Fibroblast of lung (primary cell): ENCODE data around the gene KPNB1. TPM values are rescaled to one million over a fixed set of nuclear protein-coding genes. Genes with fewer than 3 reads are reported as not detected.

Experiments
- DNase-seq, 2 donors: peaks; one replicate each; pipeline versions ENCODE4 v3.0.0 to v3.0.0-alpha.2; 2010; ENCODE audit warnings: low read depth in 2 of 2
- H2AFZ ChIP-seq: 2 replicates; pipeline ENCODE4 v1.5.1; 2012; ENCODE audit warnings: low read length, control low read depth, inconsistent platforms
- H3K27ac ChIP-seq: 2 replicates; pipeline ENCODE4 v1.5.1; 2011; ENCODE audit warnings: low read length, control low read depth; ENCODE audit not compliant: insufficient read depth
- H3K27me3 ChIP-seq: 2 replicates; pipeline ENCODE4 v1.5.1; 2011; ENCODE audit warnings: mild to moderate bottlenecking, low read length; ENCODE audit not compliant: control insufficient read depth, insufficient read depth
- H3K36me3 ChIP-seq: 2 replicates; pipeline ENCODE4 v1.5.1; 2011; ENCODE audit warnings: low read length; ENCODE audit not compliant: control insufficient read depth, insufficient read depth
- H3K4me1 ChIP-seq: 2 replicates; pipeline ENCODE4 v1.5.1; 2011; ENCODE audit warnings: low read length; ENCODE audit not compliant: control insufficient read depth, insufficient read depth; ENCODE audit errors: extremely low read depth
- H3K4me2 ChIP-seq: 2 replicates; pipeline ENCODE4 v1.5.1; 2011; ENCODE audit warnings: low read length, control low read depth; ENCODE audit not compliant: insufficient read depth; ENCODE audit errors: extremely low read depth
- H3K4me3 ChIP-seq, 4 experiments: fragments of 200-600 bp in 1 of 4; sonication (generic) in 1 of 4; replicated peaks in 1 of 4; 2 replicates each; pipeline ENCODE4 v1.5.1; 2011 to 2016; ENCODE audit warnings: low read length in 4 of 4, low read depth in 3 of 4, mild to moderate bottlenecking in 3 of 4, control low read depth in 2 of 4, inconsistent platforms in 1 of 4, mixed read lengths in 1 of 4; ENCODE audit not compliant: insufficient read depth in 1 of 4; ENCODE audit errors: control extremely low read depth in 1 of 4
- H3K79me2 ChIP-seq: 2 replicates; pipeline ENCODE4 v1.5.1; 2012; ENCODE audit warnings: mild to moderate bottlenecking, low read length, inconsistent platforms; ENCODE audit not compliant: control insufficient read depth, insufficient read depth
- H3K9ac ChIP-seq: 2 replicates; pipeline ENCODE4 v1.5.1; 2011; ENCODE audit warnings: mild to moderate bottlenecking, low read length, control low read depth; ENCODE audit not compliant: insufficient read depth
- H3K9me3 ChIP-seq: 2 replicates; pipeline ENCODE4 v1.5.1; 2012; ENCODE audit warnings: low read depth, low read length; ENCODE audit not compliant: control insufficient read depth, insufficient read depth
- H4K20me1 ChIP-seq: 2 replicates; pipeline ENCODE4 v1.5.1; 2011; ENCODE audit warnings: low read length; ENCODE audit not compliant: control insufficient read depth, insufficient read depth; ENCODE audit errors: extremely low read depth
- CTCF ChIP-seq, 2 donors: IDR thresholded peaks in 1 of 2; conservative IDR thresholded peaks in 1 of 2; 1 replicate in 1 of 2; 2 replicates in 1 of 2; pipeline ENCODE4 v1.5.1; 2011 to 2012; ENCODE audit warnings: low read length in 2 of 2, control low read depth in 1 of 2, inconsistent platforms in 1 of 2, low read depth in 1 of 2, mild to moderate bottlenecking in 1 of 2
- EZH2 ChIP-seq: IDR thresholded peaks from 2 replicates; pipeline ENCODE4 v1.5.1; 2012; ENCODE audit warnings: low read length, control low read depth, mild to moderate bottlenecking; ENCODE audit errors: missing control alignments
- polyA plus RNA-seq, 2 donors: library from polyadenylated mRNA; depleted of rRNA in 1 of 2; stranded (reverse) in 1 of 2; unstranded in 1 of 2; fragments of >200 nt; gene quantifications; 2 replicates each; pipeline ENCODE4 v1.2.1, GENCODE V29; 2011 to 2012; ENCODE audit warnings: missing spikeins in 1 of 2
- total RNA-seq: library from RNA; depleted of rRNA; stranded (reverse); fragments of >200 nt; gene quantifications from 2 replicates; pipeline ENCODE4 v1.2.1, GENCODE V29; 2014

KPNB1 gene
- total and polyA plus RNA-seq, 2 donors (not counting 1 experiment from before 2014, with no cell fraction given) = 253 to 267 TPM

GRCh38 chr17:47735139-47735464, 85.4 kb downstream of the KPNB1 start:
- Histone ChIP-seq H3K9me3 (no peaks in the 10 kb centered on the region), H3K4me3 (no peak overlapping the region), H3K79me2 (no peaks in the 10 kb centered on the region), H3K9ac (no peak overlapping the region), H2AFZ (no peak overlapping the region), H3K4me1 (peaks cover 2% of the 10 kb centered on the region), H3K4me2 (no peak overlapping the region), H4K20me1 (no peaks in the 10 kb centered on the region), H3K27ac (no peak overlapping the region), H3K27me3 (peaks cover 50% of the 10 kb centered on the region), H3K36me3 (no peaks in the 10 kb centered on the region)
- TF ChIP-seq CTCF (conservative IDR thresholded peaks at IDR 0.05 in 1 of 2, IDR thresholded peaks at IDR 0.05 in 1 of 2; ENCODE audit: low read depth in 1 of 2, low read length in 2 of 2) (no peak), EZH2 (no peak)
- no peak for DNase-seq

Other genes starting within 250 kb of the KPNB1 start
- gene NPEPPS, start 118.8 kb upstream of the KPNB1 start, total RNA-seq = 126 and 144 TPM in 2 replicates
- gene NPEPPS, start 118.8 kb upstream of the KPNB1 start, polyA plus RNA-seq = 110 and 127 TPM in 2 replicates
- 11.3 and 11.6 TPM in 2 replicates for gene TBKBP1, start 44.2 kb downstream of the KPNB1 start, total RNA-seq
- 4.6 and 5.3 TPM in 2 replicates for gene TBKBP1, start 44.2 kb downstream of the KPNB1 start, polyA plus RNA-seq
- gene TBX21, start 83.3 kb downstream of the KPNB1 start, total RNA-seq = not detected in 2 replicates
- gene TBX21, start 83.3 kb downstream of the KPNB1 start, polyA plus RNA-seq = not detected in 2 replicates
- gene OSBPL7, start 171.9 kb downstream of the KPNB1 start, total RNA-seq = 5.4 and 7.1 TPM in 2 replicates
- 2.1 and 2.2 TPM in 2 replicates for gene OSBPL7, start 171.9 kb downstream of the KPNB1 start, polyA plus RNA-seq
- 26.5 and 31.0 TPM in 2 replicates for gene MRPL10, start 181.6 kb downstream of the KPNB1 start, total RNA-seq
- 44.7 and 53.1 TPM in 2 replicates for gene MRPL10, start 181.6 kb downstream of the KPNB1 start, polyA plus RNA-seq
- gene LRRC46, start 181.8 kb downstream of the KPNB1 start, total RNA-seq = under 0.01 TPM in 2 replicates
- 0.19 and 0.93 TPM in 2 replicates for gene LRRC46, start 181.8 kb downstream of the KPNB1 start, polyA plus RNA-seq
- 22.3 and 40.8 TPM in 2 replicates for gene SCRN2, start 191.4 kb downstream of the KPNB1 start, total RNA-seq
- 10.2 and 10.6 TPM in 2 replicates for gene SCRN2, start 191.4 kb downstream of the KPNB1 start, polyA plus RNA-seq
- gene SP6, start 201.2 kb downstream of the KPNB1 start, total RNA-seq = under 0.01 TPM in 1 of 2 replicates, not detected in the other
- gene SP6, start 201.2 kb downstream of the KPNB1 start, polyA plus RNA-seq = 0.07 and 0.11 TPM in 2 replicates
- 0.26 and 1.5 TPM in 2 replicates for gene SP2, start 246.3 kb downstream of the KPNB1 start, total RNA-seq
- 2.6 and 5.3 TPM in 2 replicates for gene SP2, start 246.3 kb downstream of the KPNB1 start, polyA plus RNA-seq